ENCODE results near the gene PRPF8. TPM values are rescaled to one million over a fixed set of nuclear protein-coding genes. Genes with fewer than 3 reads are reported as not detected.

PRPF8 gene
- total and polyA plus RNA-seq, 2 of the 8 experiments (the other 6 are each of a cell fraction or from before 2014, with no cell fraction given), result 329 to 337 TPM

DNA sequence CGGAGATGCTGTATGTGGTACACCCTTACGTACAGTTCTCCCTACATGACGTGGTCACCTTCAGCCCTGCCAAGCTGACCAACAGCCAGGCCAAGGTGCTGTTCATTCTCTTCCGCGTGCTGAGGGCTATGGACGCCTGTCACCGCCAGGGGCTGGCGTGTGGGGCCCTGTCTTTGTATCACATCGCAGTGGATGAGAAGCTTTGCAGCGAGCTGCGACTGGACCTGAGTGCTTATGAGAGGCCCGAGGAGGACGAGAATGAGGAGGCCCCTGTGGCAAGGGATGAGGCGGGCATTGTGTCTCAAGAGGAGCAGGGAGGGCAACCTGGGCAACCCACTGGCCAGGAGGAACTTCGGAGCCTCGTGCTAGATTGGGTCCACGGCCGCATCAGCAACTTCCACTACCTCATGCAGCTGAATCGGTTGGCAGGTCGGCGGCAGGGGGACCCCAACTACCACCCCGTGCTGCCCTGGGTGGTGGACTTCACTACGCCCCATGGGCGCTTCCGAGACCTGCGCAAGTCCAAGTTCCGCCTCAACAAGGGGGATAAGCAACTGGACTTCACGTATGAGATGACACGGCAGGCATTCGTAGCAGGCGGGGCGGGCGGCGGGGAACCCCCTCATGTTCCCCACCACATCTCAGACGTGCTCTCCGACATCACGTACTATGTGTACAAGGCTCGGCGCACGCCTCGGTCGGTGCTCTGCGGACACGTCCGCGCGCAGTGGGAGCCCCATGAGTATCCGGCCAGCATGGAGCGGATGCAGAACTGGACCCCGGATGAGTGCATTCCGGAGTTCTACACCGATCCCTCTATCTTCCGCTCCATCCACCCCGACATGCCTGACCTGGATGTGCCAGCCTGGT, 41.2 kb upstream of the PRPF8 start (continued):
- TF ChIP-seq, protein P1, sequence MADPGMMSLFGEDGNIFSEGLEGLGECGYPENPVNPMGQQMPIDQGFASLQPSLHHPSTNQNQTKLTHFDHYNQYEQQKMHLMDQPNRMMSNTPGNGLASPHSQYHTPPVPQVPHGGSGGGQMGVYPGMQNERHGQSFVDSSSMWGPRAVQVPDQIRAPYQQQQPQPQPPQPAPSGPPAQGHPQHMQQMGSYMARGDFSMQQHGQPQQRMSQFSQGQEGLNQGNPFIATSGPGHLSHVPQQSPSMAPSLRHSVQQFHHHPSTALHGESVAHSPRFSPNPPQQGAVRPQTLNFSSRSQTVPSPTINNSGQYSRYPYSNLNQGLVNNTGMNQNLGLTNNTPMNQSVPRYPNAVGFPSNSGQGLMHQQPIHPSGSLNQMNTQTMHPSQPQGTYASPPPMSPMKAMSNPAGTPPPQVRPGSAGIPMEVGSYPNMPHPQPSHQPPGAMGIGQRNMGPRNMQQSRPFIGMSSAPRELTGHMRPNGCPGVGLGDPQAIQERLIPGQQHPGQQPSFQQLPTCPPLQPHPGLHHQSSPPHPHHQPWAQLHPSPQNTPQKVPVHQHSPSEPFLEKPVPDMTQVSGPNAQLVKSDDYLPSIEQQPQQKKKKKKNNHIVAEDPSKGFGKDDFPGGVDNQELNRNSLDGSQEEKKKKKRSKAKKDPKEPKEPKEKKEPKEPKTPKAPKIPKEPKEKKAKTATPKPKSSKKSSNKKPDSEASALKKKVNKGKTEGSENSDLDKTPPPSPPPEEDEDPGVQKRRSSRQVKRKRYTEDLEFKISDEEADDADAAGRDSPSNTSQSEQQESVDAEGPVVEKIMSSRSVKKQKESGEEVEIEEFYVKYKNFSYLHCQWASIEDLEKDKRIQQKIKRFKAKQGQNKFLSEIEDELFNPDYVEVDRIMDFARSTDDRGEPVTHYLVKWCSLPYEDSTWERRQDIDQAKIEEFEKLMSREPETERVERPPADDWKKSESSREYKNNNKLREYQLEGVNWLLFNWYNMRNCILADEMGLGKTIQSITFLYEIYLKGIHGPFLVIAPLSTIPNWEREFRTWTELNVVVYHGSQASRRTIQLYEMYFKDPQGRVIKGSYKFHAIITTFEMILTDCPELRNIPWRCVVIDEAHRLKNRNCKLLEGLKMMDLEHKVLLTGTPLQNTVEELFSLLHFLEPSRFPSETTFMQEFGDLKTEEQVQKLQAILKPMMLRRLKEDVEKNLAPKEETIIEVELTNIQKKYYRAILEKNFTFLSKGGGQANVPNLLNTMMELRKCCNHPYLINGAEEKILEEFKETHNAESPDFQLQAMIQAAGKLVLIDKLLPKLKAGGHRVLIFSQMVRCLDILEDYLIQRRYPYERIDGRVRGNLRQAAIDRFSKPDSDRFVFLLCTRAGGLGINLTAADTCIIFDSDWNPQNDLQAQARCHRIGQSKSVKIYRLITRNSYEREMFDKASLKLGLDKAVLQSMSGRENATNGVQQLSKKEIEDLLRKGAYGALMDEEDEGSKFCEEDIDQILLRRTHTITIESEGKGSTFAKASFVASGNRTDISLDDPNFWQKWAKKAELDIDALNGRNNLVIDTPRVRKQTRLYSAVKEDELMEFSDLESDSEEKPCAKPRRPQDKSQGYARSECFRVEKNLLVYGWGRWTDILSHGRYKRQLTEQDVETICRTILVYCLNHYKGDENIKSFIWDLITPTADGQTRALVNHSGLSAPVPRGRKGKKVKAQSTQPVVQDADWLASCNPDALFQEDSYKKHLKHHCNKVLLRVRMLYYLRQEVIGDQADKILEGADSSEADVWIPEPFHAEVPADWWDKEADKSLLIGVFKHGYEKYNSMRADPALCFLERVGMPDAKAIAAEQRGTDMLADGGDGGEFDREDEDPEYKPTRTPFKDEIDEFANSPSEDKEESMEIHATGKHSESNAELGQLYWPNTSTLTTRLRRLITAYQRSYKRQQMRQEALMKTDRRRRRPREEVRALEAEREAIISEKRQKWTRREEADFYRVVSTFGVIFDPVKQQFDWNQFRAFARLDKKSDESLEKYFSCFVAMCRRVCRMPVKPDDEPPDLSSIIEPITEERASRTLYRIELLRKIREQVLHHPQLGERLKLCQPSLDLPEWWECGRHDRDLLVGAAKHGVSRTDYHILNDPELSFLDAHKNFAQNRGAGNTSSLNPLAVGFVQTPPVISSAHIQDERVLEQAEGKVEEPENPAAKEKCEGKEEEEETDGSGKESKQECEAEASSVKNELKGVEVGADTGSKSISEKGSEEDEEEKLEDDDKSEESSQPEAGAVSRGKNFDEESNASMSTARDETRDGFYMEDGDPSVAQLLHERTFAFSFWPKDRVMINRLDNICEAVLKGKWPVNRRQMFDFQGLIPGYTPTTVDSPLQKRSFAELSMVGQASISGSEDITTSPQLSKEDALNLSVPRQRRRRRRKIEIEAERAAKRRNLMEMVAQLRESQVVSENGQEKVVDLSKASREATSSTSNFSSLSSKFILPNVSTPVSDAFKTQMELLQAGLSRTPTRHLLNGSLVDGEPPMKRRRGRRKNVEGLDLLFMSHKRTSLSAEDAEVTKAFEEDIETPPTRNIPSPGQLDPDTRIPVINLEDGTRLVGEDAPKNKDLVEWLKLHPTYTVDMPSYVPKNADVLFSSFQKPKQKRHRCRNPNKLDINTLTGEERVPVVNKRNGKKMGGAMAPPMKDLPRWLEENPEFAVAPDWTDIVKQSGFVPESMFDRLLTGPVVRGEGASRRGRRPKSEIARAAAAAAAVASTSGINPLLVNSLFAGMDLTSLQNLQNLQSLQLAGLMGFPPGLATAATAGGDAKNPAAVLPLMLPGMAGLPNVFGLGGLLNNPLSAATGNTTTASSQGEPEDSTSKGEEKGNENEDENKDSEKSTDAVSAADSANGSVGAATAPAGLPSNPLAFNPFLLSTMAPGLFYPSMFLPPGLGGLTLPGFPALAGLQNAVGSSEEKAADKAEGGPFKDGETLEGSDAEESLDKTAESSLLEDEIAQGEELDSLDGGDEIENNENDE (IDR thresholded peaks at IDR 0.05; ENCODE audit: insufficient replicate concordance, low read length), result no peak
- no peak for TF ChIP-seq BACH1 (IDR thresholded peaks at IDR 0.05; ENCODE audit: low read length)
